ENCODE measurements around the gene PLCB3.

DNA sequence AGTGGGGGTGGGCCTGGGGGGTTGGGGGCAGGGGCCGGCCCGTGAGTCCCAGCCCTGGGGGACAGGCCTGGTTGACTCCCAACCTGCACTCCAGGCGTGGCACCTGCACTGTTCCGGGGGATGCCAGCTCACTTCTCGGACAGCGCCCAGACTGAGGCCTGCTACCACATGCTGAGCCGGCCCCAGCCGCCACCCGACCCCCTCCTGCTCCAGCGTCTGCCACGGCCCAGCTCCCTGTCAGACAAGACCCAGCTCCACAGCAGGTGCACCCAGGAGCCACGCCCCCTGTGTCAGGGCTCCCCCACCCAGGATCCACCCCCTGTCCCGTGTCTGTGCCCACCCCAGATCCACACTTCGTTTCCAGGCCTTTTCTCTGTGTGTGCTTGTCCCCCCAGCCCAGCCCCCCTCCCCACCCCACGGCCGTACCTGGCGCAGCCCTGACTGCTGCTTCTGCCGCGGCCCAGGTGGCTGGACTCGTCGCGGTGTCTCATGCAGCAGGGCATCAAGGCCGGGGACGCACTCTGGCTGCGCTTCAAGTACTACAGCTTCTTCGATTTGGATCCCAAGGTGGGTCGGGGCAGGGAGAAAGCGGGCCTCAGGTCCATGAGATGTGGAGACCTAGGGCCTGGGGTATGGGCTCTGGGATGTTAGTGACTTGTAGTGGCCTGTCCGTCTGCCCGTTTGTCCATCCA is 40.0 kb upstream of the PLCB3 start:
- TF ChIP-seq, protein P1, sequence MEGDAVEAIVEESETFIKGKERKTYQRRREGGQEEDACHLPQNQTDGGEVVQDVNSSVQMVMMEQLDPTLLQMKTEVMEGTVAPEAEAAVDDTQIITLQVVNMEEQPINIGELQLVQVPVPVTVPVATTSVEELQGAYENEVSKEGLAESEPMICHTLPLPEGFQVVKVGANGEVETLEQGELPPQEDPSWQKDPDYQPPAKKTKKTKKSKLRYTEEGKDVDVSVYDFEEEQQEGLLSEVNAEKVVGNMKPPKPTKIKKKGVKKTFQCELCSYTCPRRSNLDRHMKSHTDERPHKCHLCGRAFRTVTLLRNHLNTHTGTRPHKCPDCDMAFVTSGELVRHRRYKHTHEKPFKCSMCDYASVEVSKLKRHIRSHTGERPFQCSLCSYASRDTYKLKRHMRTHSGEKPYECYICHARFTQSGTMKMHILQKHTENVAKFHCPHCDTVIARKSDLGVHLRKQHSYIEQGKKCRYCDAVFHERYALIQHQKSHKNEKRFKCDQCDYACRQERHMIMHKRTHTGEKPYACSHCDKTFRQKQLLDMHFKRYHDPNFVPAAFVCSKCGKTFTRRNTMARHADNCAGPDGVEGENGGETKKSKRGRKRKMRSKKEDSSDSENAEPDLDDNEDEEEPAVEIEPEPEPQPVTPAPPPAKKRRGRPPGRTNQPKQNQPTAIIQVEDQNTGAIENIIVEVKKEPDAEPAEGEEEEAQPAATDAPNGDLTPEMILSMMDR (IDR thresholded peaks at IDR 0.05), result no peak
- TF ChIP-seq, protein P2, sequence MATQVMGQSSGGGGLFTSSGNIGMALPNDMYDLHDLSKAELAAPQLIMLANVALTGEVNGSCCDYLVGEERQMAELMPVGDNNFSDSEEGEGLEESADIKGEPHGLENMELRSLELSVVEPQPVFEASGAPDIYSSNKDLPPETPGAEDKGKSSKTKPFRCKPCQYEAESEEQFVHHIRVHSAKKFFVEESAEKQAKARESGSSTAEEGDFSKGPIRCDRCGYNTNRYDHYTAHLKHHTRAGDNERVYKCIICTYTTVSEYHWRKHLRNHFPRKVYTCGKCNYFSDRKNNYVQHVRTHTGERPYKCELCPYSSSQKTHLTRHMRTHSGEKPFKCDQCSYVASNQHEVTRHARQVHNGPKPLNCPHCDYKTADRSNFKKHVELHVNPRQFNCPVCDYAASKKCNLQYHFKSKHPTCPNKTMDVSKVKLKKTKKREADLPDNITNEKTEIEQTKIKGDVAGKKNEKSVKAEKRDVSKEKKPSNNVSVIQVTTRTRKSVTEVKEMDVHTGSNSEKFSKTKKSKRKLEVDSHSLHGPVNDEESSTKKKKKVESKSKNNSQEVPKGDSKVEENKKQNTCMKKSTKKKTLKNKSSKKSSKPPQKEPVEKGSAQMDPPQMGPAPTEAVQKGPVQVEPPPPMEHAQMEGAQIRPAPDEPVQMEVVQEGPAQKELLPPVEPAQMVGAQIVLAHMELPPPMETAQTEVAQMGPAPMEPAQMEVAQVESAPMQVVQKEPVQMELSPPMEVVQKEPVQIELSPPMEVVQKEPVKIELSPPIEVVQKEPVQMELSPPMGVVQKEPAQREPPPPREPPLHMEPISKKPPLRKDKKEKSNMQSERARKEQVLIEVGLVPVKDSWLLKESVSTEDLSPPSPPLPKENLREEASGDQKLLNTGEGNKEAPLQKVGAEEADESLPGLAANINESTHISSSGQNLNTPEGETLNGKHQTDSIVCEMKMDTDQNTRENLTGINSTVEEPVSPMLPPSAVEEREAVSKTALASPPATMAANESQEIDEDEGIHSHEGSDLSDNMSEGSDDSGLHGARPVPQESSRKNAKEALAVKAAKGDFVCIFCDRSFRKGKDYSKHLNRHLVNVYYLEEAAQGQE (IDR thresholded peaks at IDR 0.05; ENCODE audit: insufficient read depth in 1 of 2, low read depth in 2 of 2, low read length in 1 of 2), result no peak
- TF ChIP-seq POLR2AphosphoS5 (IDR thresholded peaks at IDR 0.05; ENCODE audit: low read depth, low read length) (no peak), SIN3A (IDR thresholded peaks at IDR 0.05; ENCODE audit: borderline replicate concordance, insufficient read depth, low read depth, low read length) (no peak)

Data from Panc1 (cell line).